CD4-positive, alpha-beta T cell (primary cell): Measurements from ENCODE around the gene TMEM54. TPM values are rescaled to one million over a fixed set of nuclear protein-coding genes. Genes with fewer than 3 reads are reported as not detected.

Experiments
- ATAC-seq: fragments of 200-7000 bp; cut with Tn5 transposase; one replicate; pipeline ENCODE4 v1.10.0; 2022; ENCODE audit warnings: mild to moderate bottlenecking; ENCODE audit not compliant: poor library complexity
- CTCF ChIA-PET: fragments of 350-600 bp; sonication (Branson Sonifier 250); formaldehyde crosslinking; loops from one replicate; lab custom pipeline; 2021; ENCODE audit warnings: antibody characterized with exemption, inconsistent platforms; lab: Charles Lee
- POLR2A ChIA-PET: fragments of 350-600 bp; sonication (Branson Sonifier 250); formaldehyde crosslinking; loops from one replicate; lab custom pipeline; 2021; ENCODE audit warnings: antibody characterized with exemption, inconsistent platforms; lab: Charles Lee
- DNase-seq, 14 experiments: peaks; one replicate each; pipeline ENCODE4 v3.0.0-alpha.2; 2013 to 2020; ENCODE audit warnings: mixed read lengths in 2 of 14
- H3K27ac ChIP-seq, 2 donors: one replicate each; pipeline versions ENCODE4 v1.5.1 to v1.7.0; 2013; ENCODE audit warnings: low read length in 2 of 2, low read depth in 1 of 2, mild to moderate bottlenecking in 1 of 2
- H3K27me3 ChIP-seq, 2 experiments: 1 replicate in 1 of 2; 2 replicates in 1 of 2; pipeline versions ENCODE4 v1.6.1 to v1.7.0; 2013; ENCODE audit warnings: low read length in 2 of 2, control low read depth in 1 of 2, mild to moderate bottlenecking in 1 of 2, moderate library complexity in 1 of 2; ENCODE audit not compliant: insufficient read depth in 2 of 2, control insufficient read depth in 1 of 2
- H3K36me3 ChIP-seq: one replicate; pipeline ENCODE4 v1.6.1; 2013; ENCODE audit warnings: low read length, control low read depth; ENCODE audit not compliant: insufficient read depth
- H3K4me1 ChIP-seq: one replicate; pipeline ENCODE4 v1.6.1; 2013; ENCODE audit warnings: low read length, control low read depth; ENCODE audit not compliant: insufficient read depth
- H3K4me3 ChIP-seq: one replicate; pipeline ENCODE4 v1.5.1; 2013; ENCODE audit warnings: mild to moderate bottlenecking, low read length, moderate library complexity
- H3K9me3 ChIP-seq, 2 experiments: 1 replicate in 1 of 2; 2 replicates in 1 of 2; pipeline versions ENCODE4 v1.6.1 to v1.7.0; 2013; ENCODE audit warnings: low read length in 2 of 2, mild to moderate bottlenecking in 2 of 2, control low read depth in 1 of 2, moderate library complexity in 1 of 2; ENCODE audit not compliant: control insufficient read depth in 1 of 2, insufficient read depth in 1 of 2
- H3K27ac Mint-ChIP-seq: one replicate; pipeline ENCODE4 v1.8.0; 2020; ENCODE audit warnings: mixed read lengths
- H3K27me3 Mint-ChIP-seq: one replicate; pipeline ENCODE4 v1.8.0; 2021; ENCODE audit warnings: mixed read lengths
- H3K36me3 Mint-ChIP-seq: one replicate; pipeline ENCODE4 v1.8.0; 2021; ENCODE audit warnings: low read depth, mixed read lengths
- H3K4me1 Mint-ChIP-seq: one replicate; pipeline ENCODE4 v1.8.0; 2021; ENCODE audit warnings: low read depth, mixed read lengths
- H3K4me3 Mint-ChIP-seq: one replicate; pipeline ENCODE4 v1.8.0; 2020; ENCODE audit warnings: mild to moderate bottlenecking, mixed read lengths
- H3K9me3 Mint-ChIP-seq: one replicate; pipeline ENCODE4 v1.8.0; 2020; ENCODE audit warnings: mixed read lengths
- CTCF ChIP-seq: fragments of 200-600 bp; IDR thresholded peaks from one replicate; pipeline ENCODE4 v1.8.0; 2022; ENCODE audit warnings: antibody characterized with exemption, mild to moderate bottlenecking
- intact Hi-C, 2 experiments: fragments of 100-400 bp; cut with DNase I in 1 of 2; cut with micrococcal nuclease in 1 of 2; formaldehyde crosslinking; loops; one replicate each; pipeline versions ENCODE4 v1.15.1 to v1.9.0; 2023 to 2025; cut with DNase I, micrococcal nuclease
- total RNA-seq, 174 experiments: library from RNA in 2 of 174; stranded (reverse) in 2 of 174; gene quantifications; one replicate each; pipeline ENCODE4 v1.2.3 and lab custom pipeline; 2021 to 2026

TMEM54 gene
- total RNA-seq, 2 experiments from 2014 or later = not detected

- Mint-ChIP-seq H3K4me1 (peaks cover 23% of the 10 kb centered on the region), H3K27me3 (peaks cover 48% of the 10 kb centered on the region), H3K36me3 (no peaks in the 10 kb centered on the region), H3K27ac (no peak overlapping the region), H3K4me3 (no peak overlapping the region), H3K9me3 (no peaks in the 10 kb centered on the region)
- ATAC-seq = no peak
- TF ChIP-seq CTCF = no peak
- no peaks in the 10 kb centered on the region for H3K36me3 ChIP-seq
- peaks cover 0 to 7% of the 10 kb centered on the region in 2 experiments for H3K9me3 ChIP-seq
- peaks cover 29 to 36% of the 10 kb centered on the region in 2 experiments for H3K27me3 ChIP-seq
- DNase-seq = no peak
- H3K4me1 ChIP-seq = peaks cover 22% of the 10 kb centered on the region
- intact Hi-C loops = no loop called here
- H3K4me3 ChIP-seq = no peak overlapping the region
- POLR2A ChIA-PET = interaction anchor here (0.6 kb wide), 1 partner anchor 29 kb away, joined by 3 read pairs; no protein-coding TSS in a partner anchor
- CTCF ChIA-PET = no interaction called here
- no peak overlapping the region for H3K27ac ChIP-seq
These were observed 26.3 kb upstream of the TMEM54 start for GRCh38 chr1:32927441-32927840.

- CTCF ChIA-PET = no interaction called here
- DNase-seq = no peak
- no peak overlapping the region for H3K27ac Mint-ChIP-seq
- H3K9me3 Mint-ChIP-seq = no peaks in the 10 kb centered on the region
- H3K27me3 Mint-ChIP-seq = peaks cover 56% of the 10 kb centered on the region
- ATAC-seq = no peak
- Histone ChIP-seq H3K36me3 (no peaks in the 10 kb centered on the region), H3K4me3 (no peak overlapping the region), H3K9me3 (peaks cover 0 to 7% of the 10 kb centered on the region in 2 experiments), H3K27me3 (peaks cover 32 to 42% of the 10 kb centered on the region in 2 experiments), H3K27ac (no peak overlapping the region), H3K4me1 (peaks cover 22% of the 10 kb centered on the region)
- intact Hi-C loops = no loop called here
- no peak for TF ChIP-seq CTCF
- H3K4me3 Mint-ChIP-seq = no peak overlapping the region
- POLR2A ChIA-PET = no interaction called here
- peaks cover 23% of the 10 kb centered on the region for H3K4me1 Mint-ChIP-seq
- H3K36me3 Mint-ChIP-seq = no peaks in the 10 kb centered on the region
These were observed 25.4 kb upstream of the TMEM54 start for GRCh38 chr1:32926562-32926961.

DNA sequence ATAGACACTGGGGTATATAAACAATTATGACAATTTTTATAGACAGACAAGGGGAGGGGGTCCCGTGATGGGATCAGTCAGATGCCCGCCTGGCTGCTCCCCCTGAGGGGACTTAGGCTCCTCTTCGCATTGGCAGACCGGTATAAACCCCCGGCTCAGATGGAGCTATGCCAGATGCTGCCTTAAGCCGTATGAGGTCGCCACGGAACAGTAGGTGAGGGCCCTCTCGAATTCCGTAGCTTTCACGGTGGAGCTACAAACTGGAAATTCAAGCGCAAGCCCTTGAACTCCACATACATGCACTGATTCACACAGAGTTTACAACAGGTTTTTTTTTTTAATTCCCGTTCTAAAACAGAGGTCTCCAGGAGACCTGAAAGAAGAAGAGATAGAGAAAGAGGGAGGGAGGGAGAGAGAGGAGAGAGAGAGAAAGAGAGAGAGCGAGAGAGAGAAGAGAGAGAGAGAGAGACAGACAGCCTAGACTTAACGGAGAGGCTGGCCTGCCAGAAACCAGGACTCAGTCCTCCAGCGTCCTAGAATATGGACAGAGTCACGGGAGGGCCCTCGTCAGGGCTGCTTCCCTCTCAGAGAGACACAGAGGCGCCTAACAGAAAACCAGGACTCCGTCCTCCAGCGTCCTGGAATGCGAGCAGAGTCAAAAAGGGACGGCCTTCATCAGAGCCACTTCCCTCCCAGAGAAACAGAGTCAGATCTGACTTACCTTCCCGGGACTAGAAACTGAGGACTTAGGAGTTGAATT, 24.4 kb upstream of the TMEM54 start:
- H3K4me1 ChIP-seq = peaks cover 22% of the 10 kb centered on the region
- peak in 6 of 14 experiments; percentile 8 to 56 (median 21) for DNase-seq
- H3K4me3 ChIP-seq = no peak overlapping the region
- Mint-ChIP-seq H3K27me3 (peaks cover 61% of the 10 kb centered on the region), H3K27ac (no peak overlapping the region), H3K9me3 (no peaks in the 10 kb centered on the region), H3K36me3 (no peaks in the 10 kb centered on the region), H3K4me3 (peak overlapping the region; percentile 68), H3K4me1 (peaks cover 23% of the 10 kb centered on the region)
- no peak overlapping the region for H3K27ac ChIP-seq
- H3K27me3 ChIP-seq = peaks cover 40 to 50% of the 10 kb centered on the region in 2 experiments
- ATAC-seq = peak; percentile 57
- ChIA-PET POLR2A (no interaction called here), CTCF (interaction anchor here (0.9 to 1.7 kb wide), 3 partner anchors 8 to 81 kb away, joined by 3 read pairs; partner anchors contain the start of gene RNF19B)
- H3K36me3 ChIP-seq = no peaks in the 10 kb centered on the region
- intact Hi-C loops = no loop called here
- no peak for TF ChIP-seq CTCF
- H3K9me3 ChIP-seq = peaks cover 0 to 7% of the 10 kb centered on the region in 2 experiments
